A549 (cell line): ENCODE measurements around the gene NARS2.

ENCODE experiments used
- CTCF ChIP-seq: fragments of >200 bp; sonication (Bioruptor Twin); formaldehyde crosslinking; IDR thresholded peaks from 3 replicates; pipeline ENCODE4 v1.5.1; 2016
- E2F6 ChIP-seq: IDR thresholded peaks from 2 replicates; pipeline ENCODE4 v1.6.1; 2012; ENCODE audit warnings: low read depth, borderline replicate concordance
- JUNB ChIP-seq: fragments of >200 bp; sonication (Bioruptor Twin); formaldehyde crosslinking; IDR thresholded peaks from 2 replicates; pipeline ENCODE4 v1.6.1; 2016
- MYC ChIP-seq: IDR thresholded peaks from 2 replicates; pipeline ENCODE4 v1.6.1; 2012; ENCODE audit warnings: mild to moderate bottlenecking, inconsistent platforms, low read length, improper control_type of control experiment, borderline replicate concordance
- POLR2A ChIP-seq: IDR thresholded peaks from 2 replicates; pipeline ENCODE4 v1.6.1; 2012; ENCODE audit warnings: mild to moderate bottlenecking, low read length
- REST ChIP-seq: fragments of 200-600 bp; sonication (generic); IDR thresholded peaks from 2 replicates; pipeline ENCODE4 v1.6.1; 2016; ENCODE audit warnings: antibody characterized with exemption, mild to moderate bottlenecking, moderate library complexity
- SREBF2 ChIP-seq: fragments of 450-650 bp; IDR thresholded peaks from 2 replicates; pipeline ENCODE4 v1.6.1; 2014; ENCODE audit warnings: mild to moderate bottlenecking, moderate library complexity
- USF2 ChIP-seq: fragments of 450-650 bp; IDR thresholded peaks from 2 replicates; pipeline ENCODE4 v1.6.1; 2014; ENCODE audit warnings: antibody characterized with exemption
- ZFP36 ChIP-seq: fragments of 450-650 bp; IDR thresholded peaks from 2 replicates; pipeline ENCODE4 v1.6.1; 2014; ENCODE audit warnings: borderline replicate concordance; ENCODE audit not compliant: partially characterized antibody

- TF ChIP-seq CTCF: no peak
- no peak for TF ChIP-seq E2F6
- no peak for TF ChIP-seq MYC
- no peak for TF ChIP-seq USF2
- no peak for TF ChIP-seq POLR2A
- no peak for TF ChIP-seq ZFP36
- no peak for TF ChIP-seq JUNB
- TF ChIP-seq SREBF2: no peak
- no peak for TF ChIP-seq REST
These were observed 145.0 kb downstream of the NARS2 start for GRCh38 chr11:78429660-78430059.
